Measurements from ENCODE around the gene YDJC.

DNA sequence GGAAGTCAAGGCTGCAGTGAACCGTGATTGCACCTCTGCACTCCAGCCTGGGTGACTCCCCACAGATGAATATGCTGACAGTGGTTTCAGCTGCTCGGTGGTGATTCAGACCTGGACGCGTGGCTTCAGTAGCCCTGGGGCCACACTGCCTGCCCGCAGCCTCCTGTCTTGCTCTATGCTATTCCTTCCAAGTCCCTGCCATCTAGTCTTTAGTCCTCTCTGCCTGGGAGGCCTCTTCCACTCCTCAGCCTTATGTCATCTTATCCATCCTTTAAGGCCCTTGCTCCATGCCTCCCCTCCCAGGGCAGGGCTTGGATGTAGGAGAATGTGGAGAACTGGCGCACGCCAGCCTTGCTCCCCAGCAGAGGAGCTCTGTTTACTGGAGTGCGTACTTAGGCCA lies 23.0 kb downstream of the YDJC start:
- no peak for TF ChIP-seq POLR2A (IDR thresholded peaks at IDR 0.05; ENCODE audit: extremely low read depth, insufficient read length)
- TF ChIP-seq, protein P1, sequence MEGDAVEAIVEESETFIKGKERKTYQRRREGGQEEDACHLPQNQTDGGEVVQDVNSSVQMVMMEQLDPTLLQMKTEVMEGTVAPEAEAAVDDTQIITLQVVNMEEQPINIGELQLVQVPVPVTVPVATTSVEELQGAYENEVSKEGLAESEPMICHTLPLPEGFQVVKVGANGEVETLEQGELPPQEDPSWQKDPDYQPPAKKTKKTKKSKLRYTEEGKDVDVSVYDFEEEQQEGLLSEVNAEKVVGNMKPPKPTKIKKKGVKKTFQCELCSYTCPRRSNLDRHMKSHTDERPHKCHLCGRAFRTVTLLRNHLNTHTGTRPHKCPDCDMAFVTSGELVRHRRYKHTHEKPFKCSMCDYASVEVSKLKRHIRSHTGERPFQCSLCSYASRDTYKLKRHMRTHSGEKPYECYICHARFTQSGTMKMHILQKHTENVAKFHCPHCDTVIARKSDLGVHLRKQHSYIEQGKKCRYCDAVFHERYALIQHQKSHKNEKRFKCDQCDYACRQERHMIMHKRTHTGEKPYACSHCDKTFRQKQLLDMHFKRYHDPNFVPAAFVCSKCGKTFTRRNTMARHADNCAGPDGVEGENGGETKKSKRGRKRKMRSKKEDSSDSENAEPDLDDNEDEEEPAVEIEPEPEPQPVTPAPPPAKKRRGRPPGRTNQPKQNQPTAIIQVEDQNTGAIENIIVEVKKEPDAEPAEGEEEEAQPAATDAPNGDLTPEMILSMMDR (IDR thresholded peaks at IDR 0.05; ENCODE audit: low read depth, low read length), result no peak
